CD4-positive, alpha-beta T cell treated with Interferon alpha-2 for 1 hour (primary cell): ENCODE measurements around the gene NCBP2.
"Not testable (repeated sequence)": the region's sequence is repeated elsewhere in the genome, so short reads cannot be mapped to it uniquely, and the experiment has no call there.

Source experiments
- DNase-seq, 2 donors: peaks; one replicate each; pipeline ENCODE4 v3.0.0-alpha.2; 2020 to 2022

NCBP2 gene

DNA sequence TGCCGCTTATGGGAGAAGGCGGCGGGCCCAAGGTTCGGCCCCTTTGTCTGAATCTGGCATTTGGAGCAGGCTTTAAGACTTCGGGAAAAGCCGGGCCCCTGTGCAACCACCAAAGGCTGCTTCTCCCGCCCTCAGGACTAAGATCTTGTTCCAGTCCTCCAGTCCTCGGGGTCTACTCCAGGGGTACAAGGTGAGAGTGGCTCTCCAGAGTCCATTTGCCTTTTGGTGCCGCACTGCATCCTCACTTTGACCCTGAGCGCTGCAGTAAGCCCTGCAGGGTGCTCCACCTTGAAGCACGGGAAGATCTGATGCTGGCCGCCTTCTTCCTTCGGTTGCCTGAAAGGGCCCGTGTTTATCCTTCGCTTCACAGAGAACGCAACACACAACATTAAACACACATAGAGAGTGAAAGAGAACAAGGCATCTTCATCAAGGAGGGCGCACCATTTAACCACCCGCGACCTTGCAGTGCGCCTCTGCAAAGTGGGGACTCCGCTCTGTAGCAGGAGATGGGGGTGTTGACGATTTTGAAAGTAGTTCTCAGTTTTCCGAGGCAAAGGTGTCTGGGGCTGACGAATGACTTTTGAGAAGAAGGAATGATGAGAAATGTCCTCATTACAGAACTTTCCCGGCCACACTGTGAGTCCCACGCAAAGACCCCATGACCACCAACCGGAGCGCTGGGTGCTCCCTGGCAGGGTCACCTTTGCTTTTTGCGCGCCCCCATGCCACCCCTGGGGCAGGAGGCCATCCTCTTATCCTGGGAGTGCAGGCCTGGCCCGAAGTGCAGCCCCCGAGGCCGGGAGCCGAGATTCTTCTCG, 25.3 kb upstream of the NCBP2 start:
- no peak for DNase-seq

DNA sequence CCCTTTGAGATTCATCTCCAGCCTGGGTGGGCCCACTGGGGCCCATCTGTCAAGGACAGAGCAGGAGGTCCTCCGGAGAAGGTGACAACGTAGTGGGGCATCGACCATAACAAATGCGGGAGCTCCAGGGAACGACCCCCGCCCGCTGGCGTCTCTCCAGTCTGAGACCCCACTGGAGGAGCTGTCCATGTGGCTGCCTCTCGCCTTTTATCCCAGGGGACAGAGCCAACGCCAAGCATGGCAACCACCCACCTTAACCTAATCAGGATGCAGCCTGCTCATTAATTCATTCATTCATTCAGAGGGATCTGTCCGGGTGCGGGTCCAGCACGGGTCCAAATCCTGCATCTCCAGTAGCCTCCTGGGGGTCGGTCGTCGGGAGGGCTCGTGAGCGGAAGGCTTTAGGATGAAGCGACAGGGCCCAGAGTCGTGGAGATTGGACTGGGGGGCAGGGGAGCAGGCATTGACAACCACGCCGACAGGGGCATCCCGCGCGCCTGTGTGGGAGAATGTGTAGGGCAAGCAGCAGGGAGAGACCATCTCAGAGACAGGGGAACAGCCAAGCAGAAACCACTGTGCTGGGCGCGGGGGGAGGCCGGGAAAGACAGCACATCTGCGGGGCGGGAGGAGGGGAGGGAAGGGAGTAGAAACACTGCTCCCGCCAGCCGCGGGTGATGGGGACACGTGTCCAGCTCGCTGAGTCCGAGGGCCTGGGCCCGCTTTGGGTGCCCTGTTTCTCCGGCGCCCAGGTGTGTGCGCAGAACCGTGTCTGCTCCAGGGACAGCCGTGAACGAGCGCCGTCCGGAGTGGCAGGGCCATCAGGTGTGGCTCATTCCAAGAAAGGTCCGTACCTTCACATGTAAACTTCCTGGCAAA, 24.4 kb upstream of the NCBP2 start:
- DNase-seq = no peak

DNA sequence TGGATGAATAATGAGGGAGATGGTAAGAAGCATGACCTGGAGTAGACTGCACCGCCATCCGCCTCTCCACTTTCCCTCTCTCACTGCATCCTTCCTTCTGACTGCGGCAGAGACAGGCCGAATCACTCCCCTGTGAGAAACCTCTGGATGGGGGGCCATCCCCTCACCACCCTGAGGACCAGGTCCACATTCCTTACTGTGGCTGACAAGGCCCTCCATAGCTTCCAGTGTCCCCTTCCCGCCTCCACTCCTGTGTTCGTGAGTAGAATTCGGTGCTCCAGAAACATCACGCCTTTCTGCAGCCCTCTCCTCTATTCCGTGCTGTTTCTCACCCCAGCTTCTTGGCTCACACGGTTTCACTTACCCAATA, 23.5 kb upstream of the NCBP2 start:
- no peak for DNase-seq

DNA sequence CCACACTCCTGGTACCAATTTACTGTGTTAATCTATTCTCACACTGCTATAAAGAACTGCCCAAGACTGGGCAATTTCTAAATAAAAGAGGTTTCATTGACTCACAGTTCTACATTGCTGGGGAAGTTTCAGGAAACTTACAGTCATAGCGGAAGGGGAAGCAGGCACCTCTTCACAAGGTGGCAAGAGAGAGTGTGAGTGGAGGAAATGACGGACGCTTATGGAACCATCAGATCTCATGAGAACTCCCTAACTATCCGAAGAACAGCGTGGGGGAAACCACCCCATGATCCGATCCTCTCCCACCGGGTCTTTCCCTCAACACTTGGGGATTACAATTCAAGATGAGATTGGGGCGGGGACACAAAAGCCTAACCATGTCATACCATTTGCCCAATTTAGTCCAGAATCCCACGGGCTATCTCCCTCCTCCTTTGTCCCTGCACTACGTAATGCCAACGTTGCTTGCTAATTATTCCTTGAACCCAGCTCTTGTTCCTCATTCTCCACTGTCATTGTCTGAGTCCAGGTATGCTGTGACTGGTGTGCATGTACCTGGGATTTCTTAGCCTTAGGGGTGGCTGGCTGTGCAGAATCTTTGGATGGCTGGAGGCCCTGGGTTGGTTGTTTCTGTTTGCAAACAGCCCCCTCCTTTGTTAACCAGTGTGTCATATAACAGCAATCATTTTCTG, 22.9 kb upstream of the NCBP2 start:
- no peak for DNase-seq

DNA sequence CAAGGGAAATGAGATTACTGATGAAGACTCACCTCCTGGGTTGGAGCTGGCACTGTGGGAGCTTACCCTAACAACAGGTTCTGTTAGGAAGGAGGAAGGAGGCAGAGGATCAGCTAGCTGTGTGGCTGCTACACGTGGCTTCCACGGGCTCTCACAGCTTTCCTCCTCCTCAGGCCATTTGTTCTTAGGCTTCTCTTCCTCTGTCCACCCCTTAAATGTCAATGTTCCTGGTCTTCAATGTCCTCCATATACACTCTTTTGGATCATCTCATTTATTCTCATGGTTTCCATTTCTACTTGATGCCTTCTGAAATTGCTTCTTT, 21.3 kb upstream of the NCBP2 start:
- no peak for DNase-seq

DNA sequence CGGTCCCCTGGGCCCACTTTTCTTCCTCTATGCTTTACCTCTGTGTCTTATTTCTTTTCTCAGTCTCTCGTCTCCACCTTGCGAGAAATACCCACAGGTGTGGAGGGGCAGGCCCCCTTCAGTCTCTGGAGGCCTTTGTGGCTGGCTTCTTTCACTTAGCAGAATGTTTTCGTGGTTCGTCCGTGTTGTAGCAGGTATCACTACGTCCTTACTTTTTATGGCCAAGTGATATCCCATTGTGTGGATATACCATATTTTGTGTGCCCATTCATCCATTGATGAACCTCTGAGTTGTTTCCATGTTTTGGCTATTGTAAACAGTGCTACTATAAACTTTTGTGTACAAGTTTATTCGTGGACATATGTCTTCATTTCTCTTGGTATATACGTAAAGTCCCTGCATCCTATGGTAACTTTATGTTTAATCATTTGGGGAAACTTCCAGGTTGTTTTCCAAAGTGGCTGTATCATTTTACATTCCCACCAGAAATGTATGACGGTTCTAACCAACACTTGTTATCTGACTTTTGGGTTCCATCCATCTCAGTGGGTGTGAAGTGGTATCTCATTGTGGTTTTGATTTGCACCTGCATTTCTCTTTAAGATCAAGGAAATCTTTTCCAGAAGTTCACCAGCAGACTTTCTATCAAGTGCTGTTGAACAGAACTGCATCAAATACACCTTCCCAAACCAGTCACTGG, 20.8 kb upstream of the NCBP2 start:
- DNase-seq = no peak

DNA sequence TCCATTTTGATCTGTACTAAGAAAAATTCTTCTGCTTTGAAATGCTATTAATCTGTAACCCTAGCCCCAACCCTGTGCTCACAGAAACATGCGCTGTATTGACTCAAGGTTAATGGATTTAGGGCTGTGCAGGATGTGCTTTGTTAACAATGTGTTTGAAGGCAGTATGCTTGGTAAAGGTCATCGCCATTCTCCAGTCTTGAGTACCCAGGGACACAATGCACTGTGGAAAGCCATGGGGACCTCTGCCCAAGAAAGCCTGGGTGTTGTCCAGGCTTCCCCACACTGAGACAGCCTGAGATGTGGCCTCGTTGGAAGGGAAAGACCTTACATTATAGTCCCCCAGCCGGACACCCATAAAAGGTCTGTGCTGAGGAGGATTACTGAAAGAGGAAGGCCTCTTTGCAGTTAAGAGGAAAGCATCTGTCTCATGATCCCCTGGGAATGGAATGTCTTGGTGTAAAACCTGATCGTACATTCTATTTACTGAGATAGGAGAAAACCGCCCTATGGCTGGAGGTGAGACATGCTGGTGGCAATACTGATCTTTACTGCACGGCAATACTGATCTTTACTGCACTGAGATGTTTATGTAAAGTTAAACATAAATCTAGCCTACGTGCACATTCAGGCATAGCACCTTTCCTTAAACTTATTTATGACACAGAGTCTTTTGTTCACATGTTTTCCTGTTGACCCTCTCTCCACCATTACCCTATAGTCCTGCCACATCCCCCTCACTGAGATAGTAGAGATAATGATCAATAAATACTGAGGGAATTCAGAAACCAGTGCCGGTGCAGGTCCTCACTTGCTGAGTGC, 20.0 kb upstream of the NCBP2 start:
- DNase-seq = no peak

DNA sequence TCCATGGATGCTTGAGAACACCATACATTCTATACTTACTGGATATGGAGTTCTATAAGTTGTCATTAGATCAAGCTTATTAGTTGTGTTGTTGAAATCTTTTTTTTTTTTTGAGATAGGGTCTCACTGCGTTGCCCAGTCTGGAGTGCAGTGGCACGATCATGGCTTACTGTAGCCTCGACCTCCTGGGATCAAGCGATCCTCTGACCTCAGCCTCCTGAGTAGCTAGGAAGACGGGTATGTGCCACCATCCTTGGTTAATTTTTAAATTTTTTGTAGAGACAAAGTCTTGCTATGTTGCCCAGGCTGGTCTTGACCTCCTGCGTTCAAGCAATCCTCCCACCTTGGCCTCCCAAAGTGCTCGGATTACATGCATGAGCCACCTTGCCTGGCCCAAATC, 12.5 kb upstream of the NCBP2 start:
- no peak for DNase-seq

DNA sequence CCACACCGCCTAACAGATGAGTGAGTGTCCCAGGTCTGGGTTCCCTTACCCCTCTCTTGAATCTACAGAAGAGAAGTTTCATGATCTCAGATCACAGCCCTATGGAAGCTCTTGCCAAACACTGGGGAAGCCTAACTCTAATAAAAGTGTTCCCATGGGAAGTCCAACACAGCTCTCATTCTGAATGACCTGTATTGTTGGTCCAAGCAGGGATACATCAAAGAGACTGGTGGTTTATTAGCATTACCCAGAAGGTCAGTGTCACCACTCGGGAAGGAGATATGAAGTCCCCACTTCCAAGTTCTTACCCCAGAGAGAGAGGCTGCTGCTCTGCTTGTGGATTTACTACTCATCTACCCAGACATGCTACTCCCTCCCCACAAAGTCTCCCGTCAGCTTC, 9.0 kb upstream of the NCBP2 start:
- no peak for DNase-seq

DNA sequence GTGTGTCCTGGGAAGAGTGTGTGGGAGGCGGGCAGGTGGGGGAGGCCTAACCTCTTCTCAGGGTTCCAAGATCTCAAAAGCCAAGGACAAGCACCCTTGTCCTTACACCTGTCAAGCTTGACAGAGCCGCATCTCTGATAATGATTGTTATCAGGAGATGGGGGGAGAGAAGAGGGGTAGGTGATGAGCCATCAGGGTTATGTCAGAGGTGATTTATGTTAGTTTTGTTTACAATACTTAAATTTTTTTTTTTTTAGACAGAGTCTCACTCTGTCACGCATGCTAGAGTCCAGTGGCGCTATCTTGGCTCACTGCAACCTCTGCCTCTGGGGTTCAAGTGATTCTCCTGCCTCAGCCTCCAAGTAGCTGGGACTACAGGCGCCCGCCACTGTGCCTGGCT, 7.4 kb upstream of the NCBP2 start:
- no peak for DNase-seq

DNA sequence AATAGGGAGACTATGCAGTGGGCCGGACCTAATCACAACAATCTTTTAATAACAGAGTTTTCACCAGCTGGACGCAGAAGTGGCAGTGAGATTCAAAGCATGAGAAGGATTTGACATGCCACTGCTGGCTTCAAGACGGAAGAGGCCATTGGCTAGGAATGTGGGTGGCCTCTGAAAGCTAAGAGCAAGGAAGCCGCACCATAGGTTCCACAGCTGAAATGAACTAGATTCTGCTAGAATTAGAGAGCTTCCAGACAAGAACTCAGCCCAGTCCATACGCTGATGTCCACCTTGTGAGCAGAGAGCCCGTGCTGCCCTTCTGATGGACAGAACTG, 6.9 kb upstream of the NCBP2 start:
- no peak for DNase-seq

DNA sequence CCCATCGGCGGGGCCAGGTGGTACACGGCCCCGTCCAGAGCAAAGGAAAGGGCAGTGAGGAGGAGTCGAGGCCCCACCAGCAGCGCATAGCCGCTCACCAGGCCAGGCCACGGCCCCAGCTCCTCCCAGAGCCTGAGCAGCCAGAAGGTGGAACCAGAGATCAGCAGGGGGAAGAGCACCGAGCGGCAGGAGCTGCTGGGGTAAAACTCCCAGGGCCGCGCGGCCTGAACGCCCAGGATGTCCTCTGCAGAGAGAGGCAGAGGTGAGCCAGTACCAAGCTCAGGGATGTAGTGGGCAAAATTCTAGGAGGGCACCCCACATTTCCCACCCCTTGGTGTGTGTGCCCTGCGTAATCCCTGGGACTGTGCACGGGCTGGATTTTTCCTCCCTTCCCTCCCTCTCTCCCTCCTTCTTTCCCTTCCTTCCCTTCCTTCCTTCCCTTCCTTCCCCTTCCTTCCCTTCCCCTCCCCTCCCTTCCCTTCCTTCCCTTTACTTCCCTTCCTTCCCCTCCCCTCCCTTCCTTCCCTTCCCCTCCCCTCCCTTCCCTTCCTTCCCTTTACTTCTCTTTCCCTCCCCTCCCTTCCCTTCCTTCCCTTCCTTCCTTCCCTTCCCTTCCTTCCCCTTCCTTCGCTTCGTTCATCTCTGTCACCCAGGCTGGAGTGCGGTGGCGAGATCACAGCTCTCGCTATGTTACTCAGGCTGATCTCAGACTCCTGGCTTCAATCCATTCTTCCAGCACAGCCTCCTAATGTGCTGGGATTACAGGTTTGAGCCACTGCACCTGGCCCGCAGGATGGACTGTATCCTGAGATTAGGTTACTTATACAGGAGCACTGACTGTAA, 6.3 kb upstream of the NCBP2 start:
- no peak for DNase-seq

DNA sequence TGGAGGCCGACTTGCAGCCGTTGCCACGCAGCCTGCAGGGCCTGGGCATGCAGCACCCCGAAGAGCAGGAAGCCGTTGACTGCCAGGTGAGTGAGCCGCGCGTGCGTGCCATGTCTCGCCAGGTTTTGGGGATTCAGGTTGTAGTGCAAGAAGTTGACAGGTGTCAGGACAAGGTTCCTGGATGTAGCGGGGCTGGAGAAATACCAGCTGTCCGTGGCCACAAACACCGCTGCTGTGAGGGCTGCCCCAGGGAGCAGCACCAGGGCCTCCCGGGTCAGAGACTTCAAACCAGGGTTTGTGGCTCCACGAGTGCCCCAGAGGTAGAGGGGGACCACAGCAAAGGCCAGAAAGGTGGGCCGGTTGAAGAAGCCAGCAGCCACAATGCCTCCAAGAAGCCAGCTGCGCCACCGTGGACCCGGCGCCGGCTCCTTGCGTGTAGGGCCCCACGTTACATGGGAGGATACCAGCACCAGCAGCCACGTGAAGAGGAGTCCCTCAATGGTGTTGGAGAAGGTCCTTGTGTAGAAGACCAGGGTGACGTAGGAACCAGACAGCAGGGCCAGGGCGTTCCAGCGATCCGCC, 5.6 kb upstream of the NCBP2 start:
- no peak for DNase-seq

DNA sequence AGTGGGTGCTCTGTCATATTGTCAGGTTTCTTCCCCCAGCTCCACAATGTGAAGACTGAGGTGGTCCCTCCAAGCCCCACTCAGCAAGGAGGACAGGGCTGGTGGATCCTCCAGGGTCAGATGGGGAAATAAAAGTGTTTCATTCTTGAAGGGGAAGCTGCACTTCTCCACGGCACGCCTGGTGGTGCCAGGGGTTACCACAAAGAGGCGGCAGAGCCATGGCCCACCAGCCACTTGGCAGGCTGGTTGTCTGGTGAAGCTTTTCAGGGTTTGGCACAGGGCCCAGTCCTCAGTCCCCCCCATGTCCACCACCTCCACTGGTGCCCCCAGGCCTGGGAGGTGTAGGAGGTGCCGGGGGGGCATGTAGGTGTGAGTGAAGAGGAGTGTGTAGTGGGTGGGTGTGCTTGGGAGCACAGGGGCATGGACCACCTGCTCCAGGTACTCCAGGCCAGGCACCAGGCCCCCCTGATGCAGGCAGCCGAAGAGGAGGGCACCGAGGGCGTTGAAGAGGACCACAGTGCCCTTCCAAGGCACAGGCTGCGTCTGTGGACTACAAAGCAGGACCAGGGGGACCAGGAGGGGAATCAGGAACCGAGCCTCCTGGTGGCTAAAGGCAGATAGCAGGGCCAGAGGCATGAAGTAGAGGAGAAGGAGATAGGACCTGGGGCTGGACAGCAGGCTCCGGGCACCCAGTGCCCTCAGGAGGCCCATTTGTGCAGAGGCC, 5.0 kb upstream of the NCBP2 start:
- no peak for DNase-seq

DNA sequence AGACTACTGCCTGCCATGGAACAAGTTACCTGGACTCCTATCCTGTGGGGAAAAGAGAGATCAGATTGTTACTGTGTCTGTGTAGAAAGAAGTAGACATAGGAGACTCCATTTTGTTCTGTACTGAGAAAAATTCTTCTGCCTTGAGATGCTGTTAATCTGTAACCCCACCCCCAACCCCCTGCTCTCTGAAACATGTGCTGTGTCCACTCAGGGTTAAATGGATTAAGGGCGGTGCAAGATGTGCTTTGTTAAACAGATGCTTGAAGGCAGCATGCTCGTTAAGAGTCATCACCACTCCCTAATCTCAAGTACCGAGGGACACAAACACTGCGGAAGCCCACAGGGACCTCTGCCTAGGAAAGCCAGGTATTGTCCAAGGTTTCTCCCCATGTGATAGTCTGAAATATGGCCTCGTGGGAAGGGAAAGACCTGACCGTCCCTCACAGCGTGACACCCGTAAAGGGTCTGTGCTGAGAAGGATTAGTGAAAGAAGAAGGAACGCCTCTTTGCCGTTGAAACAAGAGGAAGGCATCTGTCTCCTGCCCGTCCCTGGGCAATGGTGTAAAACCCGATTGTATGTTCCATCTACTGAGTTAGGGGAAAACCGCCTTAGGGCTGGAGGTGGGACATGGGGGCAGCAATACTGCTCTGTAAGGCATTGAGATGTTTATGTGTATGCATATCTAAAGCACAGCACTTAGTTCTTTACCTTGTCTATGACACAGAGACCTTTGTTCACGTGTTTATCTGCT, 1.9 kb upstream of the NCBP2 start:
- DNase-seq = not testable (repeated sequence)

DNA sequence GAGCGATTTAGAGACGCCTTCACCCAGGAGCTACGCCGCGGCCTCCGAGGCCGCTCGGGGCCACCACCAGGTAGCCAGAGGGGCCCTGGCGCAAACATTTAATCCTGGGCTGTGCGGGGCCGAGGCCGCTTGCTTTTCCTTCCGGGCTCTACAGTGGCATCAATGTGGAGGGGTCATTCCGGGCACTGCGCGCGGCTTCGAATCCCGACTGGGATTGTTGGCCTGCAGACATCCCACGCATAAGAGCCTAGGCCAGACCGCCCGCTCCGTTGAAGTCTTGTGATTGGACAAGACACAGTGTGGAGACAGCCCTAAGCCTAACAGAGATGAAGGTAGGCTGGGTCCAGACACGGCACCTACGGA, 568 bp upstream of the NCBP2 start:
- peak in 1 of 2 donors; percentile 32 for DNase-seq

DNA sequence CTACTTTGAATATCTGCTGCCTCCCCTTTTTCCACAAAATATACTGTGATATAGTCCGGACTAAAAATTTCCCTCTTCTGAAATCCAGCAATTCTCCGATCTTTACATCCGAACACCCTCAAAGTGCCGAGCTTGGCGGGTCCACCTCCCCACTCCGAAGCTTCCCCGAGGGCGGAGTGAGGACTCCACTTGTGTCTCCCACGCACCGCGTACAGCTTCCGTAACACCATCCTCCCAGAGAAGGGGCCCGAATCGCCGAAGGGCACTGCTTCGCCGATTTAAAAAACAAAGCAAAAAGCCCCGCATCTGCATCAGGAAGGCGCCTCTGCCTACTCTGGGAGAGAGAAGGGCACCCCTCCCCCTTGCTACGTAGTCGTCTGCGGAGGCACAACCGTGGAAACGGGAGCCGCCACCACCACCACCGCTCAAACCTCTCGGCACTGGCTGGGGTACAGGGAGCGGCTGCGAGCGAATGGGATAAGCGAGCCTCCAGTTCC, 551 bp downstream of the NCBP2 start:
- peak; percentile 25 to 60 for DNase-seq

DNA sequence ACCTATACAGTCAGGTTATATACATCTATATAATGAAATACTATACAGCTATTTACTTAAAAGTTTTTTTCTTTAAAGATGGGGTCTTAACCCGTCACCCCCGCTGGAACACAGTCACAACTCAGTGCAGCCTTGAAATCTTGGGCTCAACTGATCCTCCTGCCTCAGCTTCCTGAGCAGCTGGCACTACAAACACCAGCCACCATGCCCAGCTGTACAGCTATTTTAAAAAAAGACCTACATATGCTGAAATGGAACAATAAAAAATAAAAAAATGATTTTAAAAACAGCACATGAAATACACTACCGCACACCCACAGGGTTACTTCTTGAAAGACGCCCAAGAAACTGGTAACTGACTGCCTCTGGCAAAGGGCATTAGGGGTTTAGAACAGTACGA, 3.8 kb downstream of the NCBP2 start:
- DNase-seq = no peak

DNA sequence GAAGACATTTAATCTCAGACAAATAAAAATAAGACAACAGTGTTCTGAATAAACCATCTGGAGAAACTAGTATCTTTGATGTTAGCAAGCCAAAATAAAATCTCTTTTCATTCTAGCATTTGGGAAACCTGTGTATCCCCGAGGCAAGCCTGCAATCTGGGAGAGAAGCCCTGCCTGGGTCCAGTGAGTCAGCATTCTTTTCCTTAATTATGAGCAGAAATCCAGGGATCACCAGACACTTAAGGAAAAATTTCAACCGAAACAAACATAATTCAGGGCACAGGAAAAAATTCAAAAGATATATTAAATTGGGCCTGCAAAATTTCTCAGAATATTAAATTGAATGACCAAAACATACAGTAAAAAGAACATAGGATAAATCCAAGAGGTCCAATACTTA, 4.2 kb downstream of the NCBP2 start:
- DNase-seq = no peak

DNA sequence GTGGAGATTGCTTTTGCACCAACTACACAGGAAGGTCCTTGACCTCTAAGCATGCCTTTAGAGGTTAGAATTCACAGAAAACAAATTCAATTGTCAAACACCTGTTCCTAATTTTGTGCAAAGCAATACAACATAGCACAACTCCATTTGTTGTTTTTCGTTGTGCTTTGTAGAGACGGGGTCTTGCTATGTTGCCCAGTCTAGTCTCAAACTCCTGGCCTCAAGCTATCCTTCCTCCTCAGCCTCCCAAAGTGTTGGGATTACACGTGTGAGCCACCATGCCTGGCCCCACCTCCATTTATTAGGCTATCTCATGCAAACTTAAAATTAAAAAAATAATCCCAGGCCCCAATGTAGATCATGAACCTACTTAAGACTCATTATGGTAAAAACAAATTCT, 6.0 kb downstream of the NCBP2 start:
- no peak for DNase-seq
